RPMI8226 (cell line): ENCODE results near the gene DIABLO.
"Not testable (repeated sequence)": the region's sequence is repeated elsewhere in the genome, so short reads cannot be mapped to it uniquely, and the experiment has no call there.

Experiments used
- DNase-seq: peaks from one replicate; pipeline ENCODE4 v3.0.0-alpha.2; 2015

The DIABLO gene

GRCh38 chr12:122225683-122226365 lies at the start of gene DIABLO:
TSS of gene DIABLO (minus strand) at chr12:122226052. CDS start at chr12:122226014, 38 bp downstream.
- peak; percentile 99 for DNase-seq

DNA sequence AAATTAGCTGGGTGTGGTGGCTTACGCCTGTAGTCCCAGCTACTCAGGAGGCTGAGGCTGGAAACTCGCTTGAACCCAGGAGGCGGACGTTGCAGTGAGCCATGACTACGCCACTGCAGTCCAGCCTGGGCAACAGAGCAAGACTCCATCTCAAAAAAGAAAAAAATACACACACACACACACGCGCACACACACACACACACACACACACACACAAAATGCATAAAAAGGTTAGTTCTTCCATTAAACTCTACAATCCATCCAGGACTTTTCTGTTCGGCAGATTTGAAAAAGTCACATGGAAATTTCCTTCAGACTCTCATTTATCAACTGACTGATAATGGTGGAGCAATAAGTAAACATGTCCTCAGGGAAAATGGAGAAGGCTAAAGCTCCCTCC lies 49.6 kb upstream of the DIABLO start:
- no peak for DNase-seq

GRCh38 chr12:122266230-122266901 lies 40.5 kb upstream of the DIABLO start, which contains the start of gene VPS33A:
TSS of gene VPS33A (minus strand) at chr12:122266494. CDS start at chr12:122266408, 86 bp downstream.
- DNase-seq, result peak; percentile 98

DNA sequence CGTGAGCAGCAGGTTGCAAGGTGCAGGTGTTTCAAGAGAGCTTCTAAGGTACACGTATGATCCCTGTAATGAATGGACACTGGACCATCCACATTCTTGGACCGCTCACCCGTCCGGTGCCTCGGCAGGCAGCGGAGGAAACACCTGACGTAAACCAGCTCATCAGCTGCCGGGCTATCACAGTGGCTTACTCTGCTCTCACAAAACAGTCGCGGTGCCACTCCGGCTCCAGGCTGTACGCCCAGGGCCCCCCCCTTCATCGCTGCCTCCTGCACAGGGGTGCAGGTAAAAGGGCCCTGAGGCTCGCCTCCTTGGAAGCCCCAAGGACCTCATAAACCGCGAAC lies 40.0 kb upstream of the DIABLO start:
- DNase-seq, result peak; percentile 45

GRCh38 chr12:122265476-122265875 lies 39.6 kb upstream of the DIABLO start:
- DNase-seq, result no peak

DNA sequence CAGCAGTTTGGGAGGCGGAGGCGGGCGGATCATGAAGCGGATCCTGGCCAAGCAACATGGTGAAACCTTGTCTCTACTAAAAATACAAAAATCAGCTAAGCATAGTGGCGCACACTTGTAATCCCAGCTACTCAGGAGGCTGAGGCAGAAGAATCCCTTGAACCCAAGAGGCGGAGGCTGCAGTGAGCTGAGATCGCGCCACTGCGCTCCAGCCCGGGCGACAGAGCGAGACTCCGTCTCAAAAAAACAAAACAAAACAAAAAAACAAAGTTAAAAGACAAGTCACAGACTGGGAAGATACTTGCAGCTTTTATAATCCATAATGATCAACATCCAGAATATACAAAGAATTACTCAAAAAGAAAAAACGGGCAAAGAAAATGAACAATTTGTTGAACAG lies 34.9 kb upstream of the DIABLO start:
- DNase-seq, result not testable (repeated sequence)

- not testable (repeated sequence) for DNase-seq
These were observed 33.1 kb upstream of the DIABLO start for GRCh38 chr12:122258939-122259338.

DNA sequence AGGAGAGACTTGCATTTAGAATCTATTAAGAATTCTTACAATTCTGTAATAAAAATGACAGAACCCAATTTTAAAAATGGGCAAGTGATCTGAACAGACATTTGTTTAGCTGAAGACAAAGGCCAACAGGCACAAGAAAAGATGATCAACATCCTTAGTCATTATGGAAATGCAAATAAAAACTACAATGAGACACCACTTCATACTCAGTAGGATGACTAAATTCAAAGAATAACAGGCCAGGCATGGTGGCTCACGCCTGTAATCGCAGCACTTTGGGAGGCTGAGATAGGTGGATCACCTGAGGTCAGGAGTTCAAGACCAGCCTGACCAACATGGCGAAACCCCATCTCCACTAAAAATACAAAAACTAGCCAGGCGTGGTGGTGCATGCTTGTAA lies 32.6 kb upstream of the DIABLO start:
- DNase-seq, result not testable (repeated sequence)

- DNase-seq, result no peak
These were observed 24.7 kb upstream of the DIABLO start for GRCh38 chr12:122250536-122250935.

GRCh38 chr12:122250047-122250446 lies 24.2 kb upstream of the DIABLO start:
- DNase-seq, result no peak

GRCh38 chr12:122245553-122245952 lies 19.7 kb upstream of the DIABLO start:
- DNase-seq, result no peak

GRCh38 chr12:122244565-122245371 lies 18.9 kb upstream of the DIABLO start:
- DNase-seq, result no peak

GRCh38 chr12:122243965-122244364 lies 18.1 kb upstream of the DIABLO start:
- no peak for DNase-seq

GRCh38 chr12:122238861-122239260 lies 13.0 kb upstream of the DIABLO start:
- no peak for DNase-seq

- DNase-seq, result no peak
These were observed 9.9 kb upstream of the DIABLO start for GRCh38 chr12:122235741-122236140.

DNA sequence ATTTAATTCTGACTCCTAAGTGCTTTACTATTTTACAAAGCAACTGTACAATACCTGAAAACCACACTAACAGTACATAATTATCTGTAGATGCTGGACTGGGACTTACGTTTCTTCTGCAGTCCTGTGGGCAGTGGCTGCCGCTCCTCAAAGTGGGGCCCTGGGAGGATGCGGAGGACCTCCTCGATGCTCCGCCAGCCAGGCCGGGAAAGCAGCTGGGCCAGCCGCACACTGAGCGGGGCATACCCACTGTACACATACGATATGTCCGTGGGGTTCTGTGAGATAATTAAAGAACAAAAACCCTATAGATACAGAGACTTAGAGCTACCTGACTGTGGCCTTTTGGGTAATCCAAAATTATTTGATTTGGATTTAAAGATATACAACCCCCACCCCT lies 6.8 kb upstream of the DIABLO start:
- DNase-seq, result no peak

- no peak for DNase-seq
These were observed 4.9 kb upstream of the DIABLO start for GRCh38 chr12:122230798-122231197.

DNA sequence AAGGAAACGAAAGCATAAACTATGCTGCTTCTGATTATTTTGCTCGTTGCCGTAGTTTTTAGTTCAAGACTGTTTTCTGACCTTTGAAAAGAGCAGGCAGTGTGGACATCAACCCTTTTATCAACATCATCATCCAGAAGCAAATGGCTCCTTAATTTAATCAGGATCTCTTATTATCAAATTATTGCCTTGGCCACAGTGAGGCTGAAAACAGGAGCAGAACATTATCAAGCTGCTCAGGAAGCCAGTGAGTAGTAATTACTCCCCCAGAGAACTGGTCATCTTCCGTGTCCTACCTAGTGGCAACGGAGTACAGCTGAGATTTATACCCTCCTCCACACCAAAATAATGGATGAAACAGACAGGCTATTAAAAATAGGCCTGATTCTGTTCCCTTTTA lies 2.2 kb upstream of the DIABLO start:
- no peak for DNase-seq

GRCh38 chr12:122227341-122227740 lies 1.5 kb upstream of the DIABLO start:
- DNase-seq, result no peak

DNA sequence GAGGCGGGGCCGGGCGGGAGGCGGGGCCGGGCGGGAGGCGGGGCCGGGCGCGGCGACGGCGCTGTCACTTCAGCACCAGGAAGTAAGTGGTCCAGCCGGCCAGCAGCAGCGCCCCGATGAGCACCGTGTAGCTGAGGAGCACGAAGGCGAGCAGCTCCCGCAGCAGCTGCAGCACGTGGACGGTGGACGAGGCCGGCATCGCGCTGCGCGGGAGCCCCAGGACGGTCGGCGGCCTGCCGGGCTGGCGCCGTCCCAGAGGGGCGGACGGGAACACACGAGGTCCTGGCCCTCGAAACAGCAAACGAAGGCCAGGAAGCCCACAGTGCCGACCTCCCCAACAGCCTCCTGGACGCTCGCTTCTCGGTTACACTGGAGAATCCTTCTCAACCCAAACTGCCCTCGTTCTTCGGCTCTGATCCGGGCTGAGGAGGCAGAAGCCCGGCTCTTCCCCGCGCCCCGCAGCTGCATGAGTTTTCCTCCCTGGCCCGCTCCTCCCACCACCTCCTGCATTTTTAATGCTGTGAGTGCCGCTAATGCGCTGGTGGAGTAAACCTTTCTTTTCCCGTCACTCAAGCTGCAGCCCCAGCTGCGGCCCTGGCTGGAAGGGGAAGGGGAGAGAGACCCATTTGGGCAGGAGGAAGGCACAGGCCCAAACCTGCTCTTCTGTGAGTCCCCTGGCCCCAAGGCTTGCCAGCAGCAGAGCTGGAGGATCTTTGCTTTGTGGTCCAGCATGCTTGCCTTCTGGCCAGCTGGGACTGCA lies 694 bp upstream of the DIABLO start:
- DNase-seq, result no peak

DNA sequence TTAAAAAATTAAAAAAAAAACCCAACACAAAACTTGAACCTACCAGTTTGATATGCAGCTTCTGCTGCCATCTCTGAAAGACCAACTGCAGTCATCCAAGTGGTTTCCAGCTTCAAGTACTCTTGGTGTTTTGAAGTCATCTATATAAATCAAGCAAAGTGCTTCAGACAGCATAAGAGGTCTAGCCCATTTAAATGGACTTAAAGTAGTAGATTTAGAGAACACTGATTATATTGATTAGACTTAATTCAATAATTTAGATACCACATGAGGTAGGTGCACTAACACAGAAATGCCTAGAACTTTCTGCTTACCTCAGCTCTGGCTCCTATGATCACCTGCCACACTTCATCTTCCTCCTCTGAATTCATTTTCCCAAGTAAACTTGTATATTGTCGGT lies 9.4 kb downstream of the DIABLO start:
- DNase-seq, result no peak

GRCh38 chr12:122215771-122216170 lies 10.1 kb downstream of the DIABLO start:
- DNase-seq, result no peak
